ENCODE results near the gene LARGE2. TPM values are rescaled to one million over a fixed set of nuclear protein-coding genes. Genes with fewer than 3 reads are reported as not detected.

Gene LARGE2
- total RNA-seq, 4 donors from 2014 or later = 0.17 TPM; not detected in 3

DNA sequence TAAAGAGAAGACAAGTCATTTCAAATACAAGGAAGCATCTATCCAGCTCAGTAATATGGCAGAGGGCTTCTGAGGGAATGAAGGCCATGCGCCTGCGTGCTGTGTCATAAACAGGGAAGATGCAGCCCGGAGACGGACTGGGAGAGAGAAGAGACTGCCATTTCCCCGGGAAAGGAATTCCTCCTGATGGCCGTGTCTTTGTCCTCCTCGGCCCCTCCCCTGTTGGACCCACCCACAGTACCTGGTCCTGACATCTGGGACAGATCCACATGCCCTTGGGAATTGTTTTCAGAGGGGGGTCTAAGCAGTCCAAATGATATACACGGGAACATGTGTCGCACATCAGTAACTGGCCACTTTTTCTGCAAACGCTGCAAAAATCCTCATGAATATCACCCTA is 15.5 kb downstream of the LARGE2 start:
- Histone ChIP-seq H3K4me1 (no peaks in the 10 kb centered on the region), H3K4me3 (no peak overlapping the region), H3K9me3 (no peaks in the 10 kb centered on the region), H3K27ac (replicated peaks in 1 of 4) (no peak overlapping the region), H3K27me3 (no peaks in the 10 kb centered on the region), H3K36me3 (peaks cover 44 to 77% (median 67%) of the 10 kb centered on the region in 4 donors)
- TF ChIP-seq POLR2A (IDR thresholded peaks at IDR 0.05; ENCODE audit: low read depth) (no peak), POLR2AphosphoS5 (IDR thresholded peaks at IDR 0.05) (no peak), EP300 (IDR thresholded peaks at IDR 0.05) (no peak)
- TF ChIP-seq, protein P1, sequence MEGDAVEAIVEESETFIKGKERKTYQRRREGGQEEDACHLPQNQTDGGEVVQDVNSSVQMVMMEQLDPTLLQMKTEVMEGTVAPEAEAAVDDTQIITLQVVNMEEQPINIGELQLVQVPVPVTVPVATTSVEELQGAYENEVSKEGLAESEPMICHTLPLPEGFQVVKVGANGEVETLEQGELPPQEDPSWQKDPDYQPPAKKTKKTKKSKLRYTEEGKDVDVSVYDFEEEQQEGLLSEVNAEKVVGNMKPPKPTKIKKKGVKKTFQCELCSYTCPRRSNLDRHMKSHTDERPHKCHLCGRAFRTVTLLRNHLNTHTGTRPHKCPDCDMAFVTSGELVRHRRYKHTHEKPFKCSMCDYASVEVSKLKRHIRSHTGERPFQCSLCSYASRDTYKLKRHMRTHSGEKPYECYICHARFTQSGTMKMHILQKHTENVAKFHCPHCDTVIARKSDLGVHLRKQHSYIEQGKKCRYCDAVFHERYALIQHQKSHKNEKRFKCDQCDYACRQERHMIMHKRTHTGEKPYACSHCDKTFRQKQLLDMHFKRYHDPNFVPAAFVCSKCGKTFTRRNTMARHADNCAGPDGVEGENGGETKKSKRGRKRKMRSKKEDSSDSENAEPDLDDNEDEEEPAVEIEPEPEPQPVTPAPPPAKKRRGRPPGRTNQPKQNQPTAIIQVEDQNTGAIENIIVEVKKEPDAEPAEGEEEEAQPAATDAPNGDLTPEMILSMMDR (IDR thresholded peaks at IDR 0.05) = no peak
- WGBS = 88% methylated on average over 10 of the region's 10 CpGs
- DNase-seq (ENCODE audit: extremely low spot score) = peak; percentile 12
- intact Hi-C loops (cut with DNase I) = no loop called here

DNA sequence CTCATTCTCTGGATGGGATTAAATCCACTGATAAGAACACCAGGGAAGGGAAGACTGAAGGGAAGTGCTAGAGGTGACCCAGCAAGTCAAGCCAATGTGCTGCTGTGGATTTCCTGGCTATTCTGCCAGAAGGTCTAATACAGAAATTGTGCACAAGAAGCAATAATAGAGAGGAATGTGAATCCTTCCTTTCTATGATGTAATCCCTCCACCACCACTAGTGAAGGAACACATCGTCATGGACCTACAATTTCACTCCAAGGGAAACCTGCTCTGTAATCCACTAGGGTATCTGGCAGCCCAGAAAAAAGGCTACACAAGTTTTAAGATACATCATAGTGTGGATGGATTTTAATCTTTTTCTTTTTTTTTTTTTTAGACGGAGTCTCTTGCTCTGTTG is 17.4 kb downstream of the LARGE2 start:
- intact Hi-C loops (cut with DNase I) = no loop called here

DNA sequence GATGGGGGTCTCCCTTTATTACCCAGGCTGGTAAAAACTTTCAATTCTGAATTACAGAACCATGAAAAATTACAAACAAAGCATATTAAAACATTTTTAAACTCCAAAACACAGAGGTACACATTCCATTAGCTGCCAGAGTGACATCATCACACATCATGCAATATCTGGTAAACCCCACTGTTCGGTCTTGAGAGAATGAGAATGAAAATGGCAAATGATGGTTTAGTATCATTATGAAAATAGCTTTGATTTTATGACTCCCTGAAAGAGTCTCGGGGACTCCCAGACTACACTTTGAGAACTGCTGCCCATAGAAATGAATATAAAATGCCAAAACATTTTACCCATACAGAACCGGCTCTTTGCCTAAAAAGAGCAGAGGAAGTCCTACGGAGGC is 18.8 kb downstream of the LARGE2 start:
- H3K36me3 ChIP-seq = peaks cover 31 to 77% (median 58%) of the 10 kb centered on the region in 4 donors

More for the DNA sequence above, 17.4 kb downstream of the LARGE2 start:
- Histone ChIP-seq H3K4me1 (no peaks in the 10 kb centered on the region), H3K4me3 (no peak overlapping the region), H3K27ac (replicated peaks in 1 of 4) (no peak overlapping the region), H3K27me3 (no peaks in the 10 kb centered on the region), H3K9me3 (no peaks in the 10 kb centered on the region), H3K36me3 (peaks cover 39 to 77% (median 58%) of the 10 kb centered on the region in 4 donors)
- peak; percentile 10 for DNase-seq (ENCODE audit: extremely low spot score)
- 89% methylated on average over 2 of the region's 2 CpGs for WGBS
- no peak for TF ChIP-seq POLR2A (IDR thresholded peaks at IDR 0.05; ENCODE audit: low read depth)
- no peak for TF ChIP-seq EP300 (IDR thresholded peaks at IDR 0.05)
- TF ChIP-seq POLR2AphosphoS5 (IDR thresholded peaks at IDR 0.05) = no peak
- TF ChIP-seq, protein P1 (IDR thresholded peaks at IDR 0.05) = no peak

DNA sequence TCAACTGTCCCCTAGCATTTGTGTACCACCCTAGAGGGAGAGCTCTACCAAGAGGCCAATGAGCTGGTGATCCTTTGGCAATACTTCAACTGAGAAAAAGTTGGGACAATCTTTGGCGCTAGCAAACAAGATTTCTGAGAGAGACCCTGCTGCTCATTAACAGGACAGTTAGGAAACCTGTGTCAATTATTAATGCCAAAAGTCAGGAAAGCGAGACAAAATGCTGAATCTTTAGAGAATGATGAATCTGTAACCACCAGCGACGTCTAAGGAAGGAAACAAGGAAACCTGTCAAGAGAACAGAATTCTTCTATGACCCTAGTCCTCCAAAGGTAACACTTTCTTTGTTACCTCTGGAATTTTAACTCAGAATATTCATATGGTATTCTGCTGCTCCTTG is 19.9 kb downstream of the LARGE2 start:
- H3K27ac ChIP-seq (replicated peaks in 1 of 4) = no peak overlapping the region
- H3K9me3 ChIP-seq = no peaks in the 10 kb centered on the region
- no peak overlapping the region for H3K4me3 ChIP-seq
- peaks cover 34 to 76% (median 58%) of the 10 kb centered on the region in 4 donors for H3K36me3 ChIP-seq
- H3K27me3 ChIP-seq = no peaks in the 10 kb centered on the region
- no peaks in the 10 kb centered on the region for H3K4me1 ChIP-seq
- intact Hi-C loops (cut with DNase I) = no loop called here
- 96% methylated on average over 4 of the region's 4 CpGs for WGBS
- no peak for TF ChIP-seq POLR2AphosphoS5 (IDR thresholded peaks at IDR 0.05)
- TF ChIP-seq, protein P1 (IDR thresholded peaks at IDR 0.05) = no peak
- no peak for TF ChIP-seq EP300 (IDR thresholded peaks at IDR 0.05)
- no peak for TF ChIP-seq POLR2A (IDR thresholded peaks at IDR 0.05; ENCODE audit: low read depth)
- DNase-seq (ENCODE audit: extremely low spot score) = peak; percentile 10

More for the DNA sequence above, 18.8 kb downstream of the LARGE2 start:
- Histone ChIP-seq H3K4me1 (no peaks in the 10 kb centered on the region), H3K9me3 (no peaks in the 10 kb centered on the region), H3K4me3 (no peak overlapping the region), H3K27ac (replicated peaks in 1 of 4) (no peak overlapping the region), H3K27me3 (no peaks in the 10 kb centered on the region)
- TF ChIP-seq, protein P1 (IDR thresholded peaks at IDR 0.05) = no peak
- TF ChIP-seq POLR2AphosphoS5 (IDR thresholded peaks at IDR 0.05) (no peak), EP300 (IDR thresholded peaks at IDR 0.05) (no peak), POLR2A (IDR thresholded peaks at IDR 0.05; ENCODE audit: low read depth) (no peak)
- intact Hi-C loops (cut with DNase I) = no loop called here
- WGBS = 90% methylated on average over 4 of the region's 4 CpGs
- DNase-seq (ENCODE audit: extremely low spot score) = no peak
